Skin epidermis (tissue), 12 donors: ENCODE results near the gene ZNF506.
"Not testable (repeated sequence)": the region's sequence is repeated elsewhere in the genome, so short reads cannot be mapped to it uniquely, and the experiment has no call there.

Experiments used
- H3K27ac ChIP-seq, 21 experiments: fragments of 200-600 bp; sonication (generic) in 11 of 21; one replicate each; pipeline ENCODE4 v1.5.0; 2020; ENCODE audit warnings: mild to moderate bottlenecking in 3 of 21, inconsistent platforms in 2 of 21, moderate library complexity in 2 of 21
- H3K4me3 ChIP-seq, 7 experiments: fragments of 200-600 bp; sonication (generic) in 2 of 7; one replicate each; pipeline ENCODE4 v1.5.0; 2020; ENCODE audit warnings: inconsistent platforms in 2 of 7, mild to moderate bottlenecking in 2 of 7, moderate library complexity in 1 of 7

ZNF506 gene

GRCh38 chr19:19821366-19821951, at the start of gene ZNF506:
Gene ZNF506 (minus strand): TSS chr19:19821750. CDS start chr19:19821603, 147 bp downstream.
- H3K4me3 ChIP-seq, result peak within 1 kb of the TSS; percentile 47 to 90 (median 66)
- H3K27ac ChIP-seq, result peak within 1 kb of the TSS; percentile 63 to 97 (median 93)

DNA sequence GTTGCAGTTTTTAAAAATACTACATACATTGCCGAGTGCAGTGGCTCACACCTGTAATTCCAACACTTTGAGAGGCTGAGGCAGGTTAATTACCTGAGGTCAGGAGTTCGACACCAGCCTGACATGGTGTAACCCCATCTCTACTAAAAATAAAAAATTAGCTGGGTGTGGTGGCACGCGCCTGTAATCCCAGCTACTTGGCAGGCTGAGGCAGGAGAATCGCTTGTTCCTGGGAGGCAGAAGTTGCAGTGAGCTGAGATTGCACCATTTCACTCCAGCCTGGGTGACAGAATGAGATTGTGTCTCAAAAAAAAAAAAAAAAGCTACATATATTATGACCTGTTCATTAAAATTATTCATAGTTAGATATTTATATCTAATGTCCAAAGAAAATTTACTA, 48.5 kb upstream of the ZNF506 start:
- not testable (repeated sequence) for H3K27ac ChIP-seq, H3K4me3 ChIP-seq

GRCh38 chr19:19866611-19867248, 45.2 kb upstream of the ZNF506 start:
- H3K27ac ChIP-seq, result peak overlapping the region; percentile 44 to 95 (median 89)

GRCh38 chr19:19865750-19866610, 44.4 kb upstream of the ZNF506 start, which contains the start of gene ZNF253:
Gene ZNF253 (plus strand): TSS chr19:19865882. CDS start chr19:19865997, 115 bp downstream.
- peak within 1 kb of the TSS; percentile 43 to 96 (median 73) for H3K4me3 ChIP-seq
- H3K27ac ChIP-seq, result peak within 1 kb of the TSS; percentile 44 to 95 (median 89)

More at GRCh38 chr19:19866611-19867248, 45.2 kb upstream of the ZNF506 start:
- peak overlapping the region; percentile 43 to 96 (median 73) for H3K4me3 ChIP-seq

- H3K4me3 ChIP-seq, result peak overlapping the region in 2 of 7 experiments; percentile 15 to 39
- no peak overlapping the region for H3K27ac ChIP-seq
Observed at GRCh38 chr19:19860756-19861390, 39.3 kb upstream of the ZNF506 start.

GRCh38 chr19:19858751-19859150, 37.2 kb upstream of the ZNF506 start:
- Histone ChIP-seq H3K4me3 (no peak overlapping the region), H3K27ac (no peak overlapping the region)

DNA sequence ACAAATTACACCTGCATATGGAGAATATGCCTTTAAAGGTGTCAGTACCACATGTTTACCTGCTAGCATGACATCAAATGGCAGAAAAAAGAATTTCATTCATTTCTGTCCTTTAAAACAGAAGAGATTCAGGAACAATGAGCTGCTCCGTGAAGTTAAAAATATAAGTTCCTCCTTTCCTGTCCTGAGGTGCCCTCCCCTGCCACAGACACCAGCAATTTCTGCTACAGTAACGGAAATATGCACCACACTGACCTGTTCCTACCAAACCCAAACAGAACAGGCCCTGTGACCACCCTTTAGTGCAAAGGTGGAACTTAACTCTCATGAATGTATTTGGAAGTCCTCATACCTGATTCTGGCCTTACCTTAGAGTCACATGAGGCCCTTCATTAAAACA, 30.2 kb upstream of the ZNF506 start:
- H3K4me3 ChIP-seq, H3K27ac ChIP-seq: not testable (repeated sequence)

DNA sequence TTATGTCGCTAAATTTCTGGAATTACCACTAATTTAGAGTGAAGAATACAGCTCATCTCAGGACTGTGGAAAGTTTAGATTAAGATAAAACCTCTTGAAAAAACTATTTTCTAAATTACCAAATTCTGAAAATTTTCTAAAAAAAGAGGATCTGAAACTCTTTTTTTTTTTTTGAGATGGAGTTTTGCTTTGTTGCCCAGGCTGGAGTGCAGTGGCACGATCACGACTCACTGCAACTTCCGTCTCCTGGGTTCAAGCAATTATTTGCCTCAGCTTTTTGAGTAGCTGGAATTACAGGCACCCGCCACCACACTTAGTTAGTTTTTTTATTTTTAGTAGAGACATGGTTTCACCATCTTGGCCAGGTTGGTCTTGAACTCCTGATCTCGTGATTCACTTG, 27.5 kb upstream of the ZNF506 start:
- no peak overlapping the region for H3K4me3 ChIP-seq
- no peak overlapping the region for H3K27ac ChIP-seq

GRCh38 chr19:19847781-19848180, 26.2 kb upstream of the ZNF506 start:
- no peak overlapping the region for H3K4me3 ChIP-seq
- H3K27ac ChIP-seq, result no peak overlapping the region

DNA sequence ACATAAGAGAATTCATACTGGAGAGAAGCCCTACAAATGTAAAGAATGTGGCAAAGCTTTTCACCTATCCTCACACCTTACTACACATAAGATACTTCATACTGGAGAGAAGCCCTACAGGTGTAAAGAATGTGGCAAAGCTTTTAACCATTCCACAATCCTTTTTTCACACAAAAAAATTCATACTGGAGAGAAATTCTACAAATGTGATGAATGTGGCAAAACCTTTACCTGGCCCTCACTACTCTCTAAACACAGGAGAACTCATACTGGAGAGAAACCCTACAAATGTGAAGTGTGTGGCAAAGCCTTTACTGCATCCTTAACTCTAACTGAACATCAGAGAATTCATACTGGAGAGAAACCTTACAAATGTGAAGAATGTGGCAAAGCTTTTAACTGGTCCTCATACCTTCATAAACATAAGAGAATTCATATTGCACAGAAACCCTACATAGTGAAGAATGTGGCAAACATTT, 14.0 kb upstream of the ZNF506 start:
- H3K4me3 ChIP-seq, result no peak overlapping the region
- no peak overlapping the region for H3K27ac ChIP-seq

DNA sequence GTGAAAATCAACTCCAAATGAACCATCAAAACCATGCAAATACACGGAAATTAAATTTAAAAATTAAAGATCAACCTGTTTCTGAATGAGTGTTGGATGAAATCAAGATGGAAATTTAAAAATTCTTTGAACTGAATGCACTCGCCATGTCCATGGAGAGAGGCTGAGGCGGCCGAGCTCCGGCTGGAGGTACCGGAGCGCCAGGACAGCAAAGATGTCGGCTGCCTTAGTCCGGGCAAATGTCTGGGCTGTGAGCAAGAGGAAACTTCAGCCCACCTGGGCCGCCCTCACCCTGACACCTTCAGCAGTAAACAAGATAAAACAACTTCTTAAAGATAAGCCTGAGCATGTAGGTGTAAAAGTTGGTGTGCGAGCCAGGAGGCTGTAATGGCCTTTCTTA, 5.3 kb upstream of the ZNF506 start:
- H3K27ac ChIP-seq, result no peak overlapping the region

DNA sequence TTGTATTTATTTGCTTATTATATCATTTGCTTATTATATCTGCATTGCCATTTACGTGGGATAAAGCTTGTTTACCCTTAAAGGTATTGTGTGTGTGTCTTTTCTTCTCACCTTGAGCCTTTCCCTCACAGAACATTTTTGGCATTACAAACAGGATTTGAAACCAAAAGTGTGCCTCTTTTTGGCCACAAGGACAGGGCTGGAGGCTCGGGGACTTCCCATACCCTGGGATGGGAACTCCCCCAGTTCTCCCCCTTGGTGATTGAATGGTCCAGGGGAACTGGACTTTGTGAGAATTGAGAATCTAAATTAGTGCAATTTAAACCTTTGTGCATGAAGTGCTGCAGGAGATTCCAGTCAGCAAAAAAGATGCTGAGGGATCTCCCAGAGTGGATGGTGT, 2.4 kb upstream of the ZNF506 start:
- Histone ChIP-seq H3K4me3 (no peak overlapping the region), H3K27ac (no peak overlapping the region)

More for the DNA sequence above, 5.3 kb upstream of the ZNF506 start:
- no peak overlapping the region for H3K4me3 ChIP-seq

GRCh38 chr19:19821976-19822375, 426 bp upstream of the ZNF506 start:
- peak overlapping the region in 20 of 21 experiments; percentile 65 to 97 (median 93) for H3K27ac ChIP-seq

DNA sequence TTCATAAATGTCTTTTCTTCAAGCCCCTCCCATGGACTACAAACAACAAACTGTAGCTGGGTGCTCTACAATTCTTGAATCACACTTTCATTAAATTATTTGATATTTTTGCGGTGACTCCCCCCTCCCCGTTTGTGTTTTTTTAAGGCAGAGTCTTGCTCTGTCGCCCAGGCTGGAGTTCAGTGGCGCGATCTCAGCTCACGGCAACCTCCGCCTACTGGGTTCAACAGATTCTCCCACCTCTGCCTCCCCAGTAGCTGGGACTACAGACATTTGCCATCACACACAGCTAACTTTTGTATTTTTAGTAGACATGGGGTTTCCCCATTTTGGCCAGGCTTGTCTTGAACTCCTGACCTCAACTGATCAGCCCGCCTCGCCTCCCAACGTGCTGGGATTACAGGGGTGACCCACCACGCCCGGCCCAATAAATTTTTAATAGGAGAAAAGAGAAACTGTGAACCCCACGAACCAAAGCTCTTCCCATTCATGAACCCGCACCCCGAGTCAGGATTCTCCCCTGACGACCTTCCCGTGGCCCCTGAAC, 703 bp downstream of the ZNF506 start:
- H3K4me3 ChIP-seq, result peak overlapping the region; percentile 47 to 90 (median 66)

More at GRCh38 chr19:19821976-19822375, 426 bp upstream of the ZNF506 start:
- peak overlapping the region; percentile 47 to 90 (median 66) for H3K4me3 ChIP-seq

DNA sequence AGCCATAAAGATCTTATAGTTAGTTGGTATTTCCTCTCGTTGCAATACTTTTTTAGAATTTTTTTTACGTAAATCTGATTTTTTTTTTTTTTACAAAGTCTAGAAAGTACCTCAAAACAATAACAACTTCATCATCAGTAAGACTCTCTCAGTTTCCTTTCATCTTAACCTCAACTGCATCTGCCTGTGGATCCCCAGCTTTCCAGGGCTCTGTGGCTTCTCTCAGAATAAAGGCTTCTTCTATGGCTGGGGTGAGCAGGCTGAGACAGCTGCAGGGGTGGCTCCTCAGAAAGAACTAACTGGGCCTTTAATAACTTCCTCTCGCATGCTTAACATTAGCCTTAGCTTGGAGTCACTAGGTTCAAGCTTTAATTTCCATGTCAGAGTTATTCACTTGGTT, 4.2 kb downstream of the ZNF506 start:
- H3K4me3 ChIP-seq, result no peak overlapping the region
- peak overlapping the region in 1 of 21 experiments; percentile 8 for H3K27ac ChIP-seq

More for the DNA sequence above, 703 bp downstream of the ZNF506 start:
- peak overlapping the region; percentile 63 to 97 (median 93) for H3K27ac ChIP-seq

DNA sequence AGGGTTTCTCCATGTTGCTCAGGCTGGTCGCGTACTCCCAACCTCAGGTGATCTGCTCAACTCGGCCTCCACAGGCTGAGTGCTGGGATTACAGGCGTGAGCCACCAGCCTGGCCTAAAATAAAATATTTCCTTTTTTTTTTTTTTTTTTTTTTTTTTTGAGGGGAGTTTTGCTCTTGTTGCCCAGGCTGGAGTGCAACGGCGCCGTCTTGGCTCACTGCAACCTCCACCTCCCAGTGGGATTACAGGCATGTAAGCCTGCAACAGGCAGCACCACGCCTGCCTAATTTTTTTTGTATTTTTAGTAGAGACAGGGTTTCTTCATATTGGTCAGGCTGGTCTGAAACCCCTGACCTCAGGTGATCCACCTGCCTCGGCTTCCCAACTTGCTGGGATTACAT, 4.9 kb downstream of the ZNF506 start:
- H3K4me3 ChIP-seq, result no peak overlapping the region
- H3K27ac ChIP-seq, result peak overlapping the region in 1 of 21 experiments; percentile 11

- H3K4me3 ChIP-seq, H3K27ac ChIP-seq: not testable (repeated sequence)
Observed at GRCh38 chr19:19811999-19812398, 9.6 kb downstream of the ZNF506 start.

- Histone ChIP-seq H3K4me3 (no peak overlapping the region), H3K27ac (no peak overlapping the region)
Observed at GRCh38 chr19:19805480-19805879, 16.1 kb downstream of the ZNF506 start.

GRCh38 chr19:19788015-19788414, 33.5 kb downstream of the ZNF506 start:
- no peak overlapping the region for H3K27ac ChIP-seq
- H3K4me3 ChIP-seq, result no peak overlapping the region
